Transverse colon (tissue), 3 donors: ENCODE results near the gene FNDC3B.

Source experiments
- POLR2A ChIP-seq: fragments of 450-650 bp; IDR thresholded peaks from one replicate; pipeline ENCODE4 v1.6.1; 2016; ENCODE audit warnings: antibody characterized with exemption, mild to moderate bottlenecking, moderate library complexity
- TF ChIP-seq, protein P1 (sequence below), 5 experiments: fragments of 200-600 bp in 3 of 5; fragments of 450-650 bp in 2 of 5; sonication (generic) in 3 of 5; IDR thresholded peaks; 1 replicate in 2 of 5; 2 replicates in 3 of 5; pipeline ENCODE4 v1.5.1; 2016 to 2017; ENCODE audit warnings: antibody characterized with exemption in 5 of 5, inconsistent platforms in 3 of 5, mild to moderate bottlenecking in 2 of 5, moderate library complexity in 1 of 5

DNA sequence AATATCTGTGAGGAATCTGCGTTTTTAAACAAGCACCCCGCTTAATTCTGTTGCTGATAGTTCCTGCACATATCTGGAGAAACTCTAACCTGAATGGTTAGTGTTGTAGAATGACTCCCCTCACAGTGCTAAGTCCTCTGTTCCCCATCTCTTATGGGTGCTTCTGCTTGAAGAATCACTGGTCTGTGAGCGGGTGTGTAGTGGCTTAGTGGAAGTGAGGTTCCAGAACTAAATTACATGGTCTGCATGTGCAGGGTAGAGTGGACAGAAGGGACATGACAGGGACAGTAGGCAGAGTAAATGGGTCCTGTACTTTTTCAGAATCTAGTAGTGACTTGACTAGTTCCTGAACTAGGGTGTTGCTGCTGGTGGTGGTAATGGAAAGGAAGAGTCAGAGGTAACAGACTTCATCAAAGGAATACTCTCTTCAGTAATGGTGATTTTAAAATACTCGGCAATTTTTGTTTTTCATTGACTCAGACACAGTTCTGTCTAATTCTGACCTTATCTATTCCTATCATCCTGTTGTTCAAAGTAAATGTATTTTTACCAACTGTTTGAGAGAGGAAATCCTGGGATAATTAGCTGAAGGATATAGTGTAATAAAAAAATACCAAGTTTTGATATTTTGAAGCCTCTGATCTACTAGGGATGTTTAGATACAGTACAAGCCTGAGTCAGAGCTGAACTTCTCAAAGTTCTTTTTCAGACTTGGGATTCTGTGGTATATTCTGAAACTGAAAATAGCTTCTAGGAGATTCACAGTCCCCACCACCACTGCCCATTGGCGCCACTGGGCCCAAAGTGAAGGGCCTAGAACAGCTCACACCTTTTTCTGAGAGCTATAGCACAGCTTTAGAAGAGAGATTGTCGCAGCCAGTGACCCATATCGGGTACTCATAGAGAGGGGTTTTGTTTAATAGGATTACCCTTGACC, 55.5 kb downstream of the FNDC3B start:
- TF ChIP-seq, protein P1, sequence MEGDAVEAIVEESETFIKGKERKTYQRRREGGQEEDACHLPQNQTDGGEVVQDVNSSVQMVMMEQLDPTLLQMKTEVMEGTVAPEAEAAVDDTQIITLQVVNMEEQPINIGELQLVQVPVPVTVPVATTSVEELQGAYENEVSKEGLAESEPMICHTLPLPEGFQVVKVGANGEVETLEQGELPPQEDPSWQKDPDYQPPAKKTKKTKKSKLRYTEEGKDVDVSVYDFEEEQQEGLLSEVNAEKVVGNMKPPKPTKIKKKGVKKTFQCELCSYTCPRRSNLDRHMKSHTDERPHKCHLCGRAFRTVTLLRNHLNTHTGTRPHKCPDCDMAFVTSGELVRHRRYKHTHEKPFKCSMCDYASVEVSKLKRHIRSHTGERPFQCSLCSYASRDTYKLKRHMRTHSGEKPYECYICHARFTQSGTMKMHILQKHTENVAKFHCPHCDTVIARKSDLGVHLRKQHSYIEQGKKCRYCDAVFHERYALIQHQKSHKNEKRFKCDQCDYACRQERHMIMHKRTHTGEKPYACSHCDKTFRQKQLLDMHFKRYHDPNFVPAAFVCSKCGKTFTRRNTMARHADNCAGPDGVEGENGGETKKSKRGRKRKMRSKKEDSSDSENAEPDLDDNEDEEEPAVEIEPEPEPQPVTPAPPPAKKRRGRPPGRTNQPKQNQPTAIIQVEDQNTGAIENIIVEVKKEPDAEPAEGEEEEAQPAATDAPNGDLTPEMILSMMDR (IDR thresholded peaks at IDR 0.05), result no peak
- TF ChIP-seq POLR2A, result no peak
